Stimulated activated CD4-positive, alpha-beta T cell treated with anti-CD3 and anti-CD28 coated beads, Interleukin-12 subunit alpha, Interleukin-12 subunit beta, amount 100 ng/mL, for 24 hours (primary cell): ENCODE results near the gene TMEM52.

Experiments
- DNase-seq, 2 experiments: peaks; one replicate each; pipeline ENCODE4 v3.0.0-alpha.2; 2020; ENCODE audit warnings: low read depth in 2 of 2

Gene TMEM52

DNA sequence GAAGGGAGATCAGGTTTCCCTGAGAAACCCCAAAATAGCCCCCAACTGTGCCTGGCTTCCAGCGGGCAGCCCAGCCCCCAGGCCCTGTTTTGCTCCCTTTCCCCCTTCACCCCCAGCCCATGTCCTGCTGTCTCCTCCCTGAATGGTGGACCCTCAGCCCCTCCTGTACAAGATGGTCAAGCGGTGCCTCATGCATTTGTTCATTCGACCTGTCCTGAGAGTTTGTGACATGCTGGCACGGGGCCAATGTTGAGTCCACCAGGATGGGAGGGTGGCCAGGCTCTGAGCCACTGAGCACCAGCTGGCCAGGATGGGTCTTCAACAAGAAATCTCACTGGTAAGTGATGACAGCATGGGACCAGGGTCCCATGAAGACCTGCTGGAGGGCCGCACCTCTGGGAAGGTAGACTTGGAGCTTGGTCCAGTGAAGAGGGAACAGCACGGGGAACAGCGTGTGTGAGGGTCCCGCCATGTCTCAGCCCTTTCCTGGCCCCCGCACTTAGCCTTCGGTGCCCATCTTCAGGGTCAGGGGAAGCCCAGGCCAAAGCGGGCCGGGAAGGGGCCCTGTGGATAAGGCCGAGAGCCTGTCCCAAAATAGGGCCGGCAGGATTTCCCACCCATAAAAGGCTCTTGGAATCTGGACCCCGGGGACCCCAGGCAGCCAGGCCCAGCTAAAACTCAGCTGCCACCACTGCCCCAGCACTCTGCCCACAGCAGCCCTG, 3.9 kb downstream of the TMEM52 start, which contains the start of gene CALML6:
CALML6 (plus strand) TSS at position 290 of the 722 bp plus-strand sequence; CDS start at position 311, 21 bp downstream.
- DNase-seq: no peak

DNA sequence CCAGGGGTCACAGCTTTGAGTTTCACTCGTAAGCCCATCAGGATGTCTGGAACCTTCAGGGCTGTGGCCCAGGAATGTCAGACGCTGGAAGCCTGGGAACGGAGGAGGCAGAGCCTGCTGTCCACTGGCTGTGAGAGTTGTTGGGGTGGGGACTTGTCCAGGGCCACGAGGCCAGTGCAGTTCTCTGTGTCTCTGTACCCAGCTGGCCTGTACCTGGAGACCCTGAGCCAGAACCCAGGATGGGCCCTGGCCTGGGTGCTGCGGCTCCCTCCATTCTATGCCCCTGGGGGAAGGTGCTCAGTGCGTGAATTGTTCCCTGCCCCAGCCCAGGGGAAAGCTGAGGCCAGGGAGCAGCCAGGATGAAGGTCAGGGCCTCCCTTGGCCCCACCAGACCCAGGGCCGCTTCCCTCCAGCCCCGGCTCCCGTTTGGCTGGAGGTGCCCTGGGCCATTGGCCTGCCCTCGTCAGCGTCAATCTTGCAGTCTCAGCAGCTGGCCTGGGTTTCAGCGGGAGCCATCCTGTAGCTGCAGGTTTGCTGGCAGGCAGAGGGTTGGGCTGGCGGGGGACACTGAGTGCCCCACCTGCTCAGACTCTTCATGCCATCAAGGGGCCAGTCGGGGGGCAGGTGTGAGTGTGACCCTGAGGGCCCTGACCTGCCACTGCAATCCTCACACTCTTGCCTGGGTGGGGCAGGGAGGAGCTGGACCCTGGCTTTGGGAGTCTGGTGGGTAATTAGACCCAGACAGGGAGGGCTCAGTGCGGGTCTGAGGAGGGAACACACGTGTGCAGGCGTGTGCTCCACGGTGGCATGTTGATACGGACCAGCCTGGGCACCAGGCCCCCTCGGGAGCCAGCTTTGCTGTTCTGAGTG, 4.7 kb downstream of the TMEM52 start:
- DNase-seq: no peak

DNA sequence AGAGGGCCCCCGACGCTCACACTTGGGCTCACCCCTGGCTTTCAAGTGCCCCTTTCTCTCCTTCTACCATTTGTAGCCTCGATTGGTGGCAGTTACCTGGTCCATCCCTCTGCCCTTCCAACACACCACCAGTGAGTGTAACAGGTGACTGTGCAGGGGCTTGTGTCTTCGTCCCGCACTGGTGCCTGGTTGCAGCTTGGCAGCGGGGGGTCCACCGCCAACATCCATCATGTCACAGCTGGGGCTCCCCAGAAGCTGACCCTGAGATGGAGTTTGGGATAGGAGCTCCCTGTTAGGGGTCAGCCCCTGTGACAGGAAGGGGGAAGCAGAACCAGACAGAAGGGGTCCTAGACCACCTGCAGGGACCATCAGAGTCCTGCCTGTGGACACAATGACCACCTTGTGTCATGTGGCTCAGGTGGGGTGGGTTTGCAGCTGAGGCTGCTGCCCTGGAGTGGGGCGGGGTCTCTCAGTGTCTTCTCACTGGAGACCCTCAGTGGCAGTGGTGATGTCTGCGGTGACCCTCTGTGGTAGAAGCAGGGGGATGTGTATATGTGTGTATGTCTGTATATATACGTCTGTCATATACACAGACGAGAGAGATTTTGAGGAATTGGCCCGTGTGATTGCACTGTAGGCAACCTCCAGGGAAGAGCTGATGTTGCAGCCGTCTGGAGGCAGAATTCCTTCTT, 7.6 kb downstream of the TMEM52 start:
- no peak for DNase-seq

DNA sequence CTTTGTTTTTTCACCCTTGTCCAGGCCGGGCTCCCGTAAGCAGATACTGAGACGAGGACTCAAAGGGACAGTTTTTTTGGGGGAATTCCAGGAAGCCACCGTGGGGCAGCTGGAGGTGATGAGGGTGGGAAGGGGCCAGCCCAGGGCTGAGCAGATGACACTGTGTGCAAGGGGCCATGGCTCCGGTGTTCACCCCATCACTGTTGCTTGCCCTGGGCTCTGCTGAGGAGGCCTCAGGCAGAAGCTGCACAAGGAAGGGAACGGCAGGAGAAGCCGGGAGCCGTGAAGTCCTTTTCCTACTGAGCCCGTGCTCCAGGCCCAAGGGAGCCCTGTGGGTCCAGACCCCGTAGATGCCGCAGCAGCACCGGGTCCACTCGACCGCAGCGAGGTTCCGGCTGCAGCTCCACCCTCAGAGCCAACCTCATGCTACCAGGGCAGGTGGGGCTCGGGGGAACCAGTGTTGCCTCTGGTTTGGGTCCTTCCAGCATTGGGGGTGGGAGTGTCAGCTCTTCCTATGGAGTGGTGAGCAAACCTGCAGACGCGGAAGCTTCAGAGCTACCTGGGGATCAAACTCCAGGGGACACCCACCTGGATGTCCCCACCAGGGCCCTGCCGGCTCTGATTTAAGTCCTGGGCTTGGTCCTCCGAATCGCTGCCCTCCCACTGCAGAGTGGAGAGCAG, 8.3 kb downstream of the TMEM52 start:
- no peak for DNase-seq

DNA sequence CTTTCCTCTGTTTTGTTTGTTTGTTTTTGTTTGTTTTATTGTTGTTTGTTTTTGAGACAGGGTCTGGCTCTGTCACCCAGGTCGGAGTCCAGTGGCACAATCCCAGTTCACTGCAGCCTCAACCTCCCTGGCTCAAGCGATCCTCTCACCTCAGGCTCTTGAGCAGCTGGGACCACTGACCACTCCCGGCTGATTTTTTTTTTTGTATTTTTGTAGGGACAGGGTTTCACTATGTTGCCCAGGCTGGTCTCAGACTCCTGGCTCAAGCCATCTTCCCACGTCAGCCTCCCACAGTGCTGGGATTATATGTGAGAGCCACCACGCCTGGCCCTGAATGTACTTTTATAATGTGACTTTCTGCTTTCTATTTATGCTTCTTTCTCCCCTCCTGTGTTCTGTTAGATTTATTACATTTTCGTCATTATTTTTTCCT, 9.0 kb downstream of the TMEM52 start:
- DNase-seq: no peak

DNA sequence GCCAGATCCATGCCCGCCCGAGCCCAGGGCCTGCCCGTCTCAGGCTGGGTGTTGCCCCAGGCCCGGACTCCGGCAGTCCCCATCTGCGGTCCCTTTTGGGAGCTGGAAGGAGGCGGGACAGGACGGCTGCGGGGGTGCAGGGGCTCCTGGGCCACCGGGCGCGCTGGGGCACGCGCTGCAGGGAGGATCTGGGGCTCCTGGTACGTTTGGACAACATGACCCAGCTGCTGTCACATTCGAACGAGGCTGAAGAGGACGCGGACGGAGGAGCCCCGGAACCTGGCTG, 10.6 kb downstream of the TMEM52 start:
- no peak for DNase-seq

DNA sequence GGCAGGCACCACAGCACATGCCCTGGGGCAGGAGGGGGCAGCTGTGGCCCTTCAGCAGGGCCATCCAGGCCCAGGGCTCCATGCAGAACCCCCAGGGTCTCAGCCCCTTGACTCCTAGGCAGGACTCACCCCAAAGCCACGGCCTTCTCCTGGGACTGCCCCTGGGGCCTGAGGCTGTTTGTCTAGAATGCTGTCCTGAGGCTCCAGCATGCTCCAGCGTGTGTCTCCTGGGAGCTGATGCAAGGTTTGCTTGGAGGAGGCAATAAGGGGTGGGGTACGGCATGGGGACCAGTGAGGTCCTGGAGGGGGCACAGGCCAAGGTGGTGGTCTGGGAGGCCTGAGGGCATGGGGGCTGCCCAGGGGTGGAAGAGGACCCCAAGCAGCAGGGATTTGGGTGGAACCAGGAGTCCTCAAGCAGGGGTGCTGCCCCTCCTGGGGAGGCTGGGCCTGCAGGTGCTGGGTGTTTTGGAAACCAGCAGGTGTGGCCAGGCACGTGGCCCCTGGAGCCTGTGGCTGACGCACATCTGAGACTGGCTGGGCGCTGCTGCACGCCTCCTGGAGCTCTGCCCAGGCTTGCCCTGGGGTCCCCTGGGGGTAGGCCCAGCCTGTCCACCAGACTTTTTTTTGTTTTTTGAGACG, 11.9 kb downstream of the TMEM52 start:
- no peak for DNase-seq

DNA sequence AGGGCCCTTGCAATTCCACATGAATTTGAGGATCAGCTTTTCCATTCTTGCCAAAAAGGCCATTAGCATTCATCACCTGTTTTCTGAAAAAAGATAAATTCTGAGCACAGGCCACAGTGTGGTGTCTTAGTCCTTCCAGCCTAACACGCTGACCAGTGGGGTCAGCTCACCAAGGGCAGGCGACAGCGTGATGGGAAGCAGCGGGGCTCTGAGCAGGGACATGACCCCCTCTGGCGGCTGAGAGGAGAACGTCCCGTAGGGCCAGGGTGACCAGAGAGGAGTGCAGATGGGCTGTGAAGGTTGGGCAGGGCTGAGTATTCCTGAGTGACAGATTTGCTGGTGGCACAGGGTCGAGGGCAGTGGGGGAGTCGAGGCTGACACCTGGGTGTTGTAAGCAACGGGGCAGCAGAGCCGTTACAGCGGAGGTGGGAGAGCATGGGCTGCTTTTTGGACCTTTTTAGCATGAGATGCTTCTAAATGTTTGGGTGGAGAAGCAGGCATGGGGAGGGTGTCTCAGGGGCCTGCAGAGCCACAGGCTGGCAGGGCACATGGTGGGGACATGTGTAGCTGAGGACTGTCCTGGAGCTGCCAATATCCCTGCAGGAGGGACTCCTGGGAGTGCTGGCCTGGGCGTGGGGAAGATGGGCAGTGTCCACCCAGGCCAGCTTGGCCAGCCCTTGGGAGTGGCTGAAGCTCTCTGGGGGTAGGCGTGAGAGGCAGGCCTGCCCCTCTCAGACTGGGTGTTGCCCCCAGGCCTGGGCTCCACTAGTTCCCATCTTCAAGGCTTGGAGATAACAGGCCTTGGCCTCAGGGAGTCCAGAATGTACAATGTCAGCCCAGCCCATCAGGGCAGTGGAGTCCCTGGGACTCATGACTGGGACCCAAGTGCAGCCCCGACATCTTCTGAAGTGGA, 12.6 kb downstream of the TMEM52 start:
- DNase-seq: peak; percentile 45 to 64

DNA sequence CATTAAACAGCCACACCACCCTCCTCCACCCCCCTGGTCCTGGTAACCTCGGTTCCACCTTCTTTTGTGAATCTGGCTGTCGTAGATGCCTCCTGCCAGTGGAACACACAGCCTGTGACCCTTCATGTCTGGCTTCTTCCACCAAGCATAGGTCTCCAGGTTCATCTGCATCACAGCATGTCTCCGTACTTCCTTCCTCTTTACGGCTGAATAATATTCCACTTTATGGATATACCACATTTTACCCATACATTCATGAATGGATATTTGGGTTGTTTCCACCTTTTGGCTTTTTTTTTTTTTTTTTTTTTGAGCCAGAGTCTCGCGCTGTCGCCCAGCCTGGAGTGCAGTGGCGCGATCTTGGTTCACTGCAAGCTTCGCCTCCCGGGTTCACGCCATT, 15.9 kb downstream of the TMEM52 start:
- DNase-seq: no peak

DNA sequence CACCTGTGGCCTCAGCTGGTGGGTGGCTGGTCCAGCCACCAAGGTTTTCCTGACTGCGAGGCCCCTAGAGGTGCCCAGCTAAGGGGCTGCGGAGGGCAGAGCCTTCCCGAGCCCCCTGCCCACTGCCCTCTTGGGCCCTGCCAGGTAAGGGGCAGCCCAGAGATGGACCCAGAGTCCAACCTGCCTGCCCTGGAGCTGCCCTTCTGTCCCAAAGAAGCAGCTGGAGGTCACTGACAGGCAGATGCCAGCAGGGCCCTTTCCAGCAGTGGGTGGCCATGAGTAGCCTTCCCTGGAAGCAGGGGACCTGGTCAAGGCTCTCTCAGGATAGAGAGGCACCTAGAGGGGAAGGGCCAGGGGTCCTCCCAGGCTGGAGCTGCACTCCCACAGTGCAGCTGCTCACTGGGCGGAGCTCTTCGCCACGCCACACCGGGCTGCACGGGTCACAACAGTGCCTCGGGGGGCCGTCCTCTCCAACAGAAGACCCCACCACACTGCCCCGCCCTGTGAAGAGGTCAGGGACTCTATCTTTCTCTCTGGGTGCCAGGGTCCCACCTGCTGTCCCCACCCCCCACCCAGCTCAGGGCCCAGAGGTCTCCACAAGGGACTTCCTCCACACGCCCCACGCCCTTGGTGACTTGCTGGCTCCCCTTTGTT, 17.3 kb downstream of the TMEM52 start:
- no peak for DNase-seq

DNA sequence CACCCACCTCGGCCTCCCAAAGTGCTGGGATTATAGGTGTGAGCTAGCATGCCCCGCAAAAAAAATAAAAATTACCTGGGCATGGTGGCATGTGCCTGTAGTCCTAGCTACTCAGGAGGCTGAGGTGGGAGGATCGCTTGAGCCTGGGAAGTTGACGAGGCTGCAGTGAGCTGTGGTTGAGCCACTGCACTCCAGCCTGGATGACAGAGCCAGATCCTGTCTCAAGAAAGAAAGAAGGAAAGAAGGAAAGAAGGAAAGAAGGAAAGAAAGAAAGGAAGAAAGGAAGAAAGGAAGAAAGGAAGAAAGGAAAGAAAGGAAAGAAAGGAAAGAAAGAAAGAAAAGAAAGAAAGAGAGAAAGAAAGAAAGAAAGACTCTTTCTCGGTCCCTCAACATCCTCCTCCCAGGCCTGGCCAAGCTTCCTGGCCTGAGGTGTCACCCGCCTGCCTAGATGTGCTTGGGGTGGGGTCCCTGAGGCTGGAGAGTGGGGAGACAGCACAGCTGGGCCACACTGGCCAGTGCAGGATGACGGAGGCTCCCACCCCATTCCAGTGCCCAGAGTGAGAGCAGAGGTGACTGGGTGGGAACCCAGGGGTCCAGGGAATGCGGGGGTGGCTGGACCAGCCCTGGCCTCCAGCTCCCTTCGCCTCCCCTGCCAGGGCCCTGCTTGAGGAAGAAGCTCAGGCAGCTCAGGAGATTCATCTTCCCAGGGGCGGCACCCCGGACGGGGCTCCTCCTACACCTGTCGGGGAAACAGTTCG, 18.0 kb downstream of the TMEM52 start:
- DNase-seq: no peak

DNA sequence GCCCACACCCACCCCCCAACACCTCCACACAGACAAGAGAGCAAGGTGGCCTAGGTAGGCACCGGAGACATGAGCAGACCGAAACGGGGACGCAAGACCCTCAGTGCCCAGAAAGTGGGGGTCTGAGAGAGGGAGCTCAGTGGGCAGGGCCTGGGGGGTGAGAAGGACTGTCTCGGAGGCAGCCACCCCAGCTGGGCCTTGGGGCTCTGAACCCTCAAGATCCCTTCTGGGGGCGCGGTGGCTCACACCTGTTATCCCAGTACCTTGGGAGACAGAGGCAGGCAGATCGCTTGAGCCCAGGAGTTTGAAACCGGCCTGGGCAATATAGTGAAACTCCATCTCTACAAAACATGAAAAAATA, 19.1 kb downstream of the TMEM52 start:
- DNase-seq: no peak

DNA sequence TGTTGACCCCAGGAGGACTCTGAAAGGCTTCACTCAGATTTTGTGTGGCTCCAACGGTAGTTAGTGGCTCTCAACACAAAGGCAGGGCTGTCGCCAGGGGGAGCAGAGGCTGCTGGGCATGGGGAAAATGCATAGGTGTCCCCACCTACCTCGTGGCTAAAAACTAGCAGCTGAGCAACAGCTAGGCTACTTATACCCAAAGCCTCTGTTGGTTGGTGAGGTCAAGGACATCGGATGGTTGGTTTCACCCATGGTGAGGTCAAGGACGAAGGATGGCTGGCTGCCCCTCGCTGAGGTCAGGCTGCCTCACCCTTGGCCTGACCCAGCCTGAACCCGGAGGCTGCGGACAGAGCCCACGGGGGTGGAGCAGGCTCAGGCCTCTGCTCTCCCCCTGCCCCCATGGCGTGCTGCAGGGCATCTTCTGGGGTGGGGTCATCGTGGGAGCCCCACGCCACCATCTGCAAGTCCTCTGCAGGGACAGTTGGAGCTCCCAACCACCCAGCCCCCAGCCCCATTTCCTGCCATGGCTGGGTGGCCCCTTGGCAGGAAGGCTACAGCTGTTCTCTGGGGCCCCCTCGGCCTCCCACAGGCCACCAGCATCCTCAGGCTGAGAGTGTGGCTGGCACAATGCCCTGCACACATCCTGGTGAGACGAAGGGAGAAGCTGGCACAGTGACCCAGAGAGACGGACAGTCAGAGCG, 19.7 kb downstream of the TMEM52 start:
- DNase-seq: no peak

DNA sequence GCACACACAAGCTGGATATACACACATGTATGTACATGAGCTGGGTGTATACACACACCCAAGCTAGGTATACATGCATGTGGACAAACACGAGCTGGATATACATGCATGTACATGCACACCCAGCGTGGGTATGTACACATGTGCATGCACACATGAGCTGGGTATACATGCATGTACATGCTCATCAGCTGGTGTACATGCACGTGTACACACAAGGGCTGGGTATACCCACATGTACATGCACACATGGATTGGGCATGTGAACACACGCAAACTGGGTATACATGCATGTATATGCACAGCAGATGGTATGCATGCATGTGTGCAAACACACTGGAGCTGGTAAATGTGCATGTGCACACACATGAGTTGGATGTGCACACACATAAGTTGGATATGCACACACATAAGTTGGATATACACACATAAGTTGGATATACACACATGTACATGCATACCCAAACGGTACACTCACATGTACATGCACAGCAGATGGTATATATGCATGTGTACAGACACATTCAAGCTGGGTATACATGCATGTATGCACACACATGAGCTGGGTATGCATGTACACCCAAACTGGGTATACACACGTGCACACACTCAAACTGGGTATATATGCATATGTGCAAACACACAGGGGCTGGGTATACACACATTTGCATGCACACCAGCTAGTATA, 20.7 kb downstream of the TMEM52 start:
- no peak for DNase-seq

DNA sequence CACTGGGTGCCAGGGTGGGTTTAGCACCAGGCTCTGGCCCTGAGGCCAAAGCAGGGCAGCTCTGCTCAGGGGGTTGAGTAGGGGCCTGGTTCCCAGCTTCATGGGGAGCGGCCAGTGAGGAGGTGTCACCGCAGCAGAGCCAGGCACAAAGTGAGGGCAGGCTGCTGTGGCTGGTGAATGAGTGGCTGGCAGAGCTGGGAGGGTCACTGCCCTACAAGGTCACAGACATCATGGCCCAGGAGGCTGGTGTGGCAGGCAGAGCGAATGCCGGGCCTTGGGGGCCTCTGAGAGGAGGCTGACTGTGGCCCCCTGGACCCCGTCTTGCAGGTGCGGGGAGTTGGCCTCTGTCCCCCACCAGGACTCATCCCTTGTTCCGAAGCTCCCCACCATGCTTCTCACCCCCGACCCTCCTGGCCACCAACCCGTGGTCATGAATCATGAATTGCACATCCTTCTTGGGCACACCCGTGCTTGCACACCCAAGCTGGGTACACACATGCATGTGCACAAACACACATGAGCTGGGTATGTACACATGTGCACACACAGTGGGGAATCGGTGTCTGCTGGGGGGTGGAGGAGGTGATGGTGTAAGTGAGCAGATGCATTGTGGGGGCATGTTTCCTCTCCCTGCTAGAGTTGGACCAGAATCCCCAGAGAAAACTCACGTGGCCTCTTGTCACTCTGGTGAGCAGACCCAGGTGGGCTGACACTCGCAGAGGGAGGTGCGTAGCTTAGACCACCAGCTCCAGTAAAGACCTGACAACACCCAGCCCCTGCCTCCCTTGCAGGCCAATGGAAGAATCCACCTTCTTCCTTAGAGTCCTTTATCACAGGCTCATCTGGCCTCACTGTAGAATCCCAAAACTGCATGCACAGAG, 23.4 kb downstream of the TMEM52 start:
- DNase-seq: no peak

DNA sequence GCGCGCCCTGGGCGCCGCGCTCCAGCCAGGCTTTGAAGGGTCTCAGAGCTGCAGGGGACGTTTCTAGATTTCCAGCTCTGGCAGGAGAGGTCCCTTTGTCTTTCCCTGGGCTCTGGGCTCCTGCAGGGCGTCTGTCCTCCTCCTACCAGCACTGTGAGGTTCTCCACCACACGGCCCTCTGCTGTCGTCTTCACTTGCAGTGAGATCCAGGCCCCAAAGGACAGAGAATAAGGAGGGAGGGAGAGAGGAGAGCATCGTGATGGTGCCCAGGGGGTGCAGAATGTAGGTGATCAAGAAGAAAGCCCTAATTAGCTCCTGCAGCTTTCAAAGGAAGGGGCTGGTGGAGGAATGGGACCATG, 24.0 kb downstream of the TMEM52 start:
- no peak for DNase-seq
